GM12892 (cell line): Measurements from ENCODE around the gene SPNS1. TPM values are rescaled to one million over a fixed set of nuclear protein-coding genes. Genes with fewer than 3 reads are reported as not detected.
A peak's percentile ranks its signal among the peaks of the same experiment; 100 is the strongest.
"Not testable (repeated sequence)": the region's sequence is repeated elsewhere in the genome, so short reads cannot be mapped to it uniquely, and the experiment has no call there.

Experiments
- DNase-seq: peaks from one replicate; pipeline ENCODE4 v3.0.0; 2011; ENCODE audit not compliant: insufficient read length
- FAIRE-seq: peaks from 2 replicates; lab custom pipeline; 2011; peaks lifted over from hg19 to GRCh38; lab: Jason Lieb, UNC
- POLR2A ChIP-seq: IDR thresholded peaks from 2 replicates; pipeline ENCODE4 v1.6.1; 2011; ENCODE audit warnings: low read depth, low read length, control low read depth
- POLR2AphosphoS5 ChIP-seq: IDR thresholded peaks from 2 replicates; pipeline ENCODE4 v1.6.1; 2011; ENCODE audit warnings: low read depth, low read length, control low read depth
- TAF1 ChIP-seq: IDR thresholded peaks from 2 replicates; pipeline ENCODE4 v1.6.1; 2011; ENCODE audit warnings: low read depth, mild to moderate bottlenecking, control low read depth, low read length, borderline replicate concordance
- polyA plus RNA-seq: library from polyadenylated mRNA; unstranded; fragments of >200 nt; gene quantifications from one replicate; pipeline ENCODE4 v1.2.1, GENCODE V29; 2012; ENCODE audit warnings: missing spikeins, inconsistent platforms; ENCODE audit not compliant: missing spikeins

Gene SPNS1, protein sequence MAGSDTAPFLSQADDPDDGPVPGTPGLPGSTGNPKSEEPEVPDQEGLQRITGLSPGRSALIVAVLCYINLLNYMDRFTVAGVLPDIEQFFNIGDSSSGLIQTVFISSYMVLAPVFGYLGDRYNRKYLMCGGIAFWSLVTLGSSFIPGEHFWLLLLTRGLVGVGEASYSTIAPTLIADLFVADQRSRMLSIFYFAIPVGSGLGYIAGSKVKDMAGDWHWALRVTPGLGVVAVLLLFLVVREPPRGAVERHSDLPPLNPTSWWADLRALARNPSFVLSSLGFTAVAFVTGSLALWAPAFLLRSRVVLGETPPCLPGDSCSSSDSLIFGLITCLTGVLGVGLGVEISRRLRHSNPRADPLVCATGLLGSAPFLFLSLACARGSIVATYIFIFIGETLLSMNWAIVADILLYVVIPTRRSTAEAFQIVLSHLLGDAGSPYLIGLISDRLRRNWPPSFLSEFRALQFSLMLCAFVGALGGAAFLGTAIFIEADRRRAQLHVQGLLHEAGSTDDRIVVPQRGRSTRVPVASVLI
- 5.7 TPM for polyA plus RNA-seq

DNA sequence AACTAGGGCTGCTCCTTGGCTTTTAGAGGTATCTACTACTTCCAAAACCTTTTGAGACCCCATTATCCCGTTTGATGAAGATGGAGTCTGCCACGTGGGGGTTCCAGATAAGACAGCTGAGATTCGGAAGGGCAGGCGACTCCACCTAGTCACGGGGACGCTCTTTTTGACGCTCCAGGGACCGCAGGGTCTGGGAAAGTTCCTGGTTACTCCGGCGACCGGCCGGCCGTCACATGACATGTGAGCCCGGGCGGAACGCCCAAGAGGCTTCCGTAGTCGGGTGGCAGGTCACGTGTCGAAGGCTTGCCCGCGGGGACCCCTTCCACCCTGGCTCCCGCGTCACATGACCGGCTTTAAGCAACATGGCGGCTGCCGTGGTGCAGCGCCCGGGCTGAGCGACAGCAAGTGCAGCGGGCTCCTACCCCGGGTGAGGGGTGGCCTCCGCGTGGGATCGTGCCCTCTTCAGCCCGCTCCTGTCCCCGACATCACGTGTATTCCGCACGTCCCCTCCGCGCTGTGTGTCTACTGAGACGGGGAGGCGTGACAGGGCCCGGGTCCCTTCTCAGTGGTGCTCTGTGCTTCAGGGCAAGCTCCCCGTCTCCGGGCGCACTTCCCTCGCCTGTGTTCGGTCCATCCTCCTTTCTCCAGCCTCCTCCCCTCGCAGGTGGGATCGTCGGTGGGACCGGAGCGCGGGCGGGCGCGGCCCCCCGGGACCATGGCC is at the start of gene SPNS1:
Gene SPNS1 (plus strand): TSS at position 342 of the 721 bp plus-strand sequence. CDS start 374 bp downstream, at position 716.
- TF ChIP-seq POLR2A (peak; percentile 80), POLR2AphosphoS5 (0 out of 2 replicates have a peak, but pooled peaks have one; percentile 46), TAF1 (peak; percentile 86)
- FAIRE-seq (peak; percentile 90), DNase-seq (peak; percentile 100)

DNA sequence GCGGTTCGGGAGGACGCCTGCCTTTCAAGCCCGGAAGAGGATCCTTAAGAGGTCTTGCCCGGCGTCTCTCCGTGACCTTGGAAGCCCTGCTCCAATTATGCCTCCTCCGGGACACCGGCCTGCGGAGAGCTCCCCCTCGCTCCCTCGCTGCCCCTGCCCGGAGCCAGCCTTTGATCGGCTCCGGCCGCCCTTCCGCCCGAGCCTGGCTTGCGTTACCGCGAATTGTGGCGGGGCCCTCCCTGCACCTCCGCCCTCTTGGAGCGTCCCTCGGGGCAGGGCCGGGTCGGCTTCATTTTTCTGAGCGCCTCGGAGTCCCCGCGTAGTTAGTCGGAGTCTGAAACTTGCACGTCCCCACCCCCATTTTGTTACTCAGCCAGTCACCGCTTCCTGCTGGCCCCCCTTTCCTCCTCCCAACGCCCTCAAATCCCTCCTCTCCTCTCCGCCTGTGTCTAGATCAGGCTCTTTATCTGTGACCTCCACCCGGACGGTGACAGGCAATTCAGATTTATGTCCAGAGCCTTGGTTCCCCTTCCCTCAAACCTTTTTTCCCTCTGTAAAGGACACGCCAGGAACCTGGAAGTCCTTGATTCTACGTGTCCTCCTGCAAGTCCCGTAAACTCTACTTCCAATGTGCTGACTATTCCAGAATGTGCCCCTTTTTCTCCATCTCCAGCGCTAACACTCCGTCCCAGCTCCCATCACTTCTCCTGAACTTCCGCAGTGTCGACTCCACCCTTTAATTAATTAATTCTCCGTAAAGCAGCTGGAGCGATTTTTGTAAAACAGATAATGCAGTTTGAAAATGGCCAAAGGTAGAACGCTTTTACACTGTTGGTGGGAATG is 49.0 kb upstream of the SPNS1 start:
- TF ChIP-seq TAF1 (no peak), POLR2A (peak; percentile 79), POLR2AphosphoS5 (peak; percentile 35)
- FAIRE-seq: peak; percentile 9
- no peak for DNase-seq

DNA sequence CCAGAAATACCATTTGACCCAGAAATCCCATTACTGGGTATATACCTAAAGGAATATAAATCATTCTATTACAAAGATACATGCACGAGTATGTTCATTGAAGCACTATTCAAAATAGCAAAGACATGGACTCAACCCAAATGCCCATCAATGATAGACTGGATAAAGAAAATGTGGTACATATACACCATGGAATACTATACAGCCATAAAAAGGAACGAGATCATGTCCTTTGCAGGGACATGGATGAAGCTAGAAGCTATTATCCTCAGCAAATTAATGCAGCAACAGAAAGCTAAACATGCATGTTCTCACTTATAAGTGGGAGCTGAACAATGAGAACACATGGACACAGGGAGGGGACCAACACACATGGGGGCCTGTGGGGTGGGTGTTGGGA is 48.3 kb upstream of the SPNS1 start:
- DNase-seq, FAIRE-seq: not testable (repeated sequence)

DNA sequence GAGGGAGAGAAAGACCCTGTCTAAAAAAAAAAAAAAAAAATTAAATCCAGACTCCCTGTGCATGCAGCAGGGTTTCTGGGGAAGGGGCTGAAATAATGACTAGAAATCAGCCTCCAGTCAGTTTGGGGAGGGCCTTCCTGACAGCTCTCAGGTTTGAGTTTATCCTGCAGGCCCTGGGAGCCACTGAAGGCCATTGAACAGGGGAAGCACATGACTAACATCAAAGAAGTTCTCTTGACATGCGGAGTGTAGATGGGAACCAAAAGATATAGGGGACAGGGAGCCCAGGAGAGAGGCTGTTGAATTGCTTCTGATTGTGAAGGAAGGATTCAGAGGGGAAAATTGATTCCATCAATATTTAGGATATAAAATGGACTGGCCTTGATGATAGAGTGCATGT is 46.8 kb upstream of the SPNS1 start:
- DNase-seq (no peak), FAIRE-seq (no peak)
- TF ChIP-seq TAF1 (no peak), POLR2A (no peak), POLR2AphosphoS5 (no peak)

DNA sequence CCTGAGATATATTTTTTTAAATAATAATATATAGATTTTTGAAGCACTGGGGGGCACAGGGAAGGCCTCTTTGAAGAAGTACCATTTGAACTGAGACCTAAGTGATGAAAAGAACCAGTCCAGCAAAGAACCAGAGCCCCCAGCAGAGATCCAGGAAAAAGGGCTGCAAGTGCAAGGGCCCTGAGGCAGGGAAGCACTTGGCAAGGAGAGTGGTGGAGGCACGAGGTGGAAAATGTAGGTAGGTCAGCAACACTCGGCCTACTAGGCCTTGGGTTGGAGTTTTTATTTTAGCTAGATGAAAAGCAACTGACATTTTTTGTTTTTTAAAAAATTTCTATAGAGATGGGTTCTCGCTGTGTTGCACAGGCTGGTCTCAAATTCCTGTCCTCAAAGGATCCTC is 44.4 kb upstream of the SPNS1 start:
- TF ChIP-seq POLR2A: no peak
- no peak for TF ChIP-seq POLR2AphosphoS5
- no peak for TF ChIP-seq TAF1
- DNase-seq (no peak), FAIRE-seq (no peak)

DNA sequence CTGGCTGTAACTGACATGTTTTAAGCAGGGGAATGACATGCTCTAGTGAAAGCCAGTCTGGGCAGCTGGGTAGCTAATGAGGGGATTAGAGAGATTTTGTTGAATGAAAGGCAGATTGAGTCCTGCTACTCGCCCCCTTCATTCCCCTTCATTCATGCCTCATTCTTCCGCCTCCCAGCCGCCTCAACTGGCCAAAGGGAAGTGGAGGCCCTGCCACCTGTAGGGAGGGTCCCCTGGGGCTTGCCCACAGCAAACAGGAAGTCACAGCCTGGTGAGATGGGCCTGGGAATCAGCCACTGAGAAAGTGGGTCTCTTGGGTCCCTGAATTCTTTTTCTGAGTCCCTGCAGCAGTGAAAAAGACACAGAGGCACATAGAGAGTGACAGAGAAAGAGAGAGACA is 43.9 kb upstream of the SPNS1 start:
- no peak for DNase-seq
- FAIRE-seq: no peak
- TF ChIP-seq TAF1: no peak
- TF ChIP-seq POLR2A: no peak
- TF ChIP-seq POLR2AphosphoS5: no peak

DNA sequence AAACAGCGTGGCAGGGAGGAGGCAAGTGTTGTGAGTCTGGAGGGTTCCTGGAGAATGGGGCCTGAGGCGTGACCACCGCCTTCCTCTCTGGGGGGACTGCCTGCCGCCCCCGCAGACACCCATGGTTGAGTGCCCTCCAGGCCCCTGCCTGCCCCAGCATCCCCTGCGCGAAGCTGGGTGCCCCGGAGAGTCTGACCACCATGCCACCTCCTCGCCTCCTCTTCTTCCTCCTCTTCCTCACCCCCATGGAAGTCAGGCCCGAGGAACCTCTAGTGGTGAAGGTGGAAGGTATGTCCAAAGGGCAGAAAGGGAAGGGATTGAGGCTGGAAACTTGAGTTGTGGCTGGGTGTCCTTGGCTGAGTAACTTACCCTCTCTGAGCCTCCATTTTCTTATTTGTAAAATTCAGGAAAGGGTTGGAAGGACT is 42.8 kb upstream of the SPNS1 start, which contains the start of gene CD19:
Gene CD19 (plus strand): TSS at position 171 of the 425 bp plus-strand sequence. CDS start 30 bp downstream, at position 201.
- DNase-seq: no peak
- no peak; the same call in 1 of the 2 replicates for TF ChIP-seq TAF1
- peak; percentile 56 for TF ChIP-seq POLR2AphosphoS5
- TF ChIP-seq POLR2A: peak; percentile 76
- peak; percentile 85 for FAIRE-seq

DNA sequence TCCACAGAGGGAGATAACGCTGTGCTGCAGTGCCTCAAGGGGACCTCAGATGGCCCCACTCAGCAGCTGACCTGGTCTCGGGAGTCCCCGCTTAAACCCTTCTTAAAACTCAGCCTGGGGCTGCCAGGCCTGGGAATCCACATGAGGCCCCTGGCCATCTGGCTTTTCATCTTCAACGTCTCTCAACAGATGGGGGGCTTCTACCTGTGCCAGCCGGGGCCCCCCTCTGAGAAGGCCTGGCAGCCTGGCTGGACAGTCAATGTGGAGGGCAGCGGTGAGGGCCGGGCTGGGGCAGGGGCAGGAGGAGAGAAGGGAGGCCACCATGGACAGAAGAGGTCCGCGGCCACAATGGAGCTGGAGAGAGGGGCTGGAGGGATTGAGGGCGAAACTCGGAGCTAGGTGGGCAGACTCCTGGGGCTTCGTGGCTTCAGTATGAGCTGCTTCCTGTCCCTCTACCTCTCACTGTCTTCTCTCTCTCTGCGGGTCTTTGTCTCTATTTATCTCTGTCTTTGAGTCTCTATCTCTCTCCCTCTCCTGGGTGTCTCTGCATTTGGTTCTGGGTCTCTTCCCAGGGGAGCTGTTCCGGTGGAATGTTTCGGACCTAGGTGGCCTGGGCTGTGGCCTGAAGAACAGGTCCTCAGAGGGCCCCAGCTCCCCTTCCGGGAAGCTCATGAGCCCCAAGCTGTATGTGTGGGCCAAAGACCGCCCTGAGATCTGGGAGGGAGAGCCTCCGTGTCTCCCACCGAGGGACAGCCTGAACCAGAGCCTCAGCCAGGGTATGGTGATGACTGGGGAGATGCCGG is 42.0 kb upstream of the SPNS1 start:
- FAIRE-seq (no peak), DNase-seq (no peak)
- TF ChIP-seq POLR2AphosphoS5 (no peak), POLR2A (peak; percentile 25; the same call in 1 of the 2 replicates)

DNA sequence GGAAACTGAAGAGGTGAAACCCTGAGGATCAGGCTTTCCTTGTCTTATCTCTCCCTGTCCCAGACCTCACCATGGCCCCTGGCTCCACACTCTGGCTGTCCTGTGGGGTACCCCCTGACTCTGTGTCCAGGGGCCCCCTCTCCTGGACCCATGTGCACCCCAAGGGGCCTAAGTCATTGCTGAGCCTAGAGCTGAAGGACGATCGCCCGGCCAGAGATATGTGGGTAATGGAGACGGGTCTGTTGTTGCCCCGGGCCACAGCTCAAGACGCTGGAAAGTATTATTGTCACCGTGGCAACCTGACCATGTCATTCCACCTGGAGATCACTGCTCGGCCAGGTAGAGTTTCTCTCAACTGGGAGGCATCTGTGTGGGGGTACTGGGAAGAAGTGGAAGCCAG is 41.4 kb upstream of the SPNS1 start:
- FAIRE-seq (peak; percentile 33), DNase-seq (no peak)
- TF ChIP-seq TAF1 (no peak), POLR2AphosphoS5 (no peak), POLR2A (no peak)

DNA sequence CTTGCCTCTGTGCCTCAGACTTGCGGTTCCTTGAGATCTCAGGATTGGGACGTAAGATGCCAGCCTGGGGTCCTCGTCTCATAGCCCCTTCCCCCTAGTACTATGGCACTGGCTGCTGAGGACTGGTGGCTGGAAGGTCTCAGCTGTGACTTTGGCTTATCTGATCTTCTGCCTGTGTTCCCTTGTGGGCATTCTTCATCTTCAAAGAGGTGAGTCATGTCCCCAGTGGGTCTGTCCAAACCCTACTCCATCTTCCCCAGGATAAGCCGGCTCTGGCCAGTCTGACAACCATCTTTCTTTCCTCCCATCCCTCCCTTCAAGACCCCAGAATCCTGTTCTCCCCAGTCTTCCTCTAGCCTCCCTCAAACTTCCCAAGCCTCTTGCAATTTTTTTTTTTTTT is 39.2 kb upstream of the SPNS1 start:
- DNase-seq (no peak), FAIRE-seq (no peak)
- no peak for TF ChIP-seq POLR2A
- TF ChIP-seq POLR2AphosphoS5: no peak
- no peak for TF ChIP-seq TAF1
